Hepatocyte (in vitro differentiated cells): ENCODE measurements around the gene GMDS.

Source experiments
- CTCF ChIP-seq: fragments of 200-600 bp; sonication (generic); IDR thresholded peaks from 2 replicates; pipeline ENCODE4 v1.5.1; 2016; ENCODE audit warnings: antibody characterized with exemption, mild to moderate bottlenecking; ENCODE audit not compliant: poor library complexity
- EZH2 ChIP-seq: fragments of 200-600 bp; sonication (generic); IDR thresholded peaks from 2 replicates; pipeline ENCODE4 v1.6.1; 2016; ENCODE audit warnings: antibody characterized with exemption, mild to moderate bottlenecking, borderline replicate concordance

DNA sequence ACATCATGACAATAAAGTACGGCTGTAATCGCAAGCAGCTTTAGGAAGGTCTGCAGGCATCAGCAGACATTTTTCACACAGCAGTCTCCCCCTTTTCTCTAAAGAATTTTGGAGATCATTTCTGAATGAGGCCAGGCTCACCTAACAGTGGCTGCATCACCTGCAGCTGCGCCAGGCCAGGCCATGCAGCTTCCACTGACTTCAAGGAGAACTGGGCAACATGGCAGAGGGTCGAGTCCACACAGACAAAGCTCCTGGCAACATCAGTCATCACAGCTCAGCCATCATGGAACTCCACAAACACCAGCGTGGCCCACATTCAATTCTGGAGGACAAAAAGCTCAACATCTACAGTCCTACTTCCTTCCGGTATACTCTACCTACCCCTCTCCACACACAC is 653.5 kb downstream of the GMDS start:
- TF ChIP-seq CTCF (no peak), EZH2 (no peak)
